ENCODE results near the gene FKBP4.

Gene FKBP4

GRCh38 chr12:2845280-2845679 is 50.5 kb downstream of the FKBP4 start:
- no peak for DNase-seq

GRCh38 chr12:2851931-2852330 is 57.2 kb downstream of the FKBP4 start:
- no peak for DNase-seq

DNA sequence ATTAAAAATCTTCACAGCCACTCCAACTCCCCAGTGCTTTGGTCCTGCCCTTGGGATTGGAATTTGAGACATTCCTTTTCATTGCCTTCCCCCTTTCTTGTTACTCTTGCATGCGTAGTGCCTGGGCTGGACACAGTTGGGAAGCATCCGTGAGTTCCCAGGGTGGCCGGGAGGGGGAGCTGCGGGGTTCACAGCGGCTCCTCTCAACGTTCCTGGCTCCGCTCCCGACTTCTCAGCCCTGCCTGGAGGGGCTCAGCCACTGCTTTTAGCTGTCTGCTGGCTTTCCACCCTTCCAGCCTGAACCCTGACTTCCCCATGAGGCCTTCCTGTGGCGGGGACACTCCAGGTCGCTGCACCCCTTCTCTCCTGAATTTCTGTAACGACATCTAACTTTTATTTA is 58.9 kb downstream of the FKBP4 start:
- peak; percentile 65 for DNase-seq
